Liver (tissue), 9 donors: ENCODE results near the gene HAND2. TPM values are rescaled to one million over a fixed set of nuclear protein-coding genes. Genes with fewer than 3 reads are reported as not detected.

Experiments
- DNase-seq: peaks from one replicate; pipeline ENCODE4 v3.0.0-alpha.2; 2017; ENCODE audit warnings: low spot score
- H3K27ac ChIP-seq, 2 donors: one replicate each; pipeline ENCODE4 v1.7.0; 2013; ENCODE audit warnings: inconsistent platforms in 2 of 2, low read length in 2 of 2, control low read depth in 1 of 2, low read depth in 1 of 2, mild to moderate bottlenecking in 1 of 2
- H3K27me3 ChIP-seq, 4 donors: one replicate each; pipeline versions ENCODE4 v1.6.1 to v1.7.0; 2013; ENCODE audit warnings: low read length in 3 of 4, inconsistent platforms in 1 of 4, mild to moderate bottlenecking in 1 of 4, moderate library complexity in 1 of 4; ENCODE audit not compliant: control insufficient read depth in 4 of 4, insufficient read depth in 4 of 4
- H3K36me3 ChIP-seq, 4 donors: one replicate each; pipeline versions ENCODE4 v1.6.1 to v1.7.0; 2013; ENCODE audit warnings: low read length in 3 of 4, mild to moderate bottlenecking in 3 of 4, low read depth in 1 of 4, moderate library complexity in 1 of 4; ENCODE audit not compliant: control insufficient read depth in 4 of 4, insufficient read depth in 3 of 4
- H3K4me1 ChIP-seq, 4 donors: one replicate each; pipeline versions ENCODE4 v1.6.1 to v1.7.0; 2013; ENCODE audit warnings: low read length in 3 of 4, mild to moderate bottlenecking in 3 of 4, moderate library complexity in 1 of 4; ENCODE audit not compliant: control insufficient read depth in 4 of 4, insufficient read depth in 4 of 4
- H3K4me3 ChIP-seq, 3 donors: one replicate each; pipeline versions ENCODE4 v1.6.1 to v1.7.0; 2013; ENCODE audit warnings: low read length in 3 of 3, control low read depth in 1 of 3, low read depth in 1 of 3, mild to moderate bottlenecking in 1 of 3
- H3K9ac ChIP-seq, 2 donors: one replicate each; pipeline ENCODE4 v1.7.0; 2013; ENCODE audit warnings: low read length in 2 of 2, mild to moderate bottlenecking in 2 of 2, moderate library complexity in 2 of 2, control low read depth in 1 of 2, low read depth in 1 of 2
- H3K9me3 ChIP-seq, 4 donors: one replicate each; pipeline versions ENCODE4 v1.6.1 to v1.7.0; 2013; ENCODE audit warnings: low read length in 3 of 4; ENCODE audit not compliant: control insufficient read depth in 4 of 4
- CTCF ChIP-seq: fragments of 150-350 bp; IDR thresholded peaks from 2 replicates; pipeline ENCODE4 v1.5.1; 2017; ENCODE audit warnings: improper control_type of control experiment, low read depth, low read length; ENCODE audit not compliant: missing input control
- EGR1 ChIP-seq, 2 donors: IDR thresholded peaks; 2 replicates each; pipeline ENCODE4 v1.6.1; 2016 to 2018; ENCODE audit warnings: antibody characterized with exemption in 2 of 2, low read depth in 2 of 2
- FOXA1 ChIP-seq: IDR thresholded peaks from 2 replicates; pipeline ENCODE4 v1.6.1; 2016; ENCODE audit warnings: antibody characterized with exemption
- FOXA2 ChIP-seq: IDR thresholded peaks from 2 replicates; pipeline ENCODE4 v1.6.1; 2016; ENCODE audit warnings: antibody characterized with exemption
- GABPA ChIP-seq, 2 donors: IDR thresholded peaks in 1 of 2; conservative IDR thresholded peaks in 1 of 2; 2 replicates each; pipeline ENCODE4 v1.6.1; 2016; ENCODE audit warnings: antibody characterized with exemption in 2 of 2, mild to moderate bottlenecking in 1 of 2, moderate library complexity in 1 of 2
- HNF4A ChIP-seq, 2 donors: conservative IDR thresholded peaks; 2 replicates each; pipeline ENCODE4 v1.6.1; 2016; ENCODE audit warnings: antibody characterized with exemption in 2 of 2, mild to moderate bottlenecking in 2 of 2
- HNF4G ChIP-seq: IDR thresholded peaks from 2 replicates; pipeline ENCODE4 v1.6.1; 2016; ENCODE audit warnings: antibody characterized with exemption
- JUND ChIP-seq, 2 donors: IDR thresholded peaks; 2 replicates each; pipeline ENCODE4 v1.6.1; 2016; ENCODE audit warnings: antibody characterized with exemption in 2 of 2
- NR2F2 ChIP-seq: IDR thresholded peaks from 2 replicates; pipeline ENCODE4 v1.6.1; 2016; ENCODE audit warnings: antibody characterized with exemption
- RXRA ChIP-seq, 2 donors: IDR thresholded peaks; 2 replicates each; pipeline ENCODE4 v1.6.1; 2017 to 2018; ENCODE audit warnings: antibody characterized with exemption in 2 of 2, mild to moderate bottlenecking in 1 of 2
- YY1 ChIP-seq: IDR thresholded peaks from 2 replicates; pipeline ENCODE4 v1.6.1; 2016; ENCODE audit warnings: antibody characterized with exemption, mild to moderate bottlenecking
- ZBTB33 ChIP-seq: IDR thresholded peaks from 2 replicates; pipeline ENCODE4 v1.6.1; 2016; ENCODE audit warnings: antibody characterized with exemption
- WGBS: extraction: QIAGEN DNeasy Blood & Tissue Kit; methylation state at CpG from one replicate; pipeline ENCODE4 v1.1.7; 2013; 5-methylcytosine and 5-hydroxymethylcytosine counted together
- polyA plus RNA-seq, 2 donors: library from polyadenylated mRNA; stranded (reverse) in 1 of 2; unstranded in 1 of 2; fragments of 200-250 nt in 1 of 2; fragments of >200 nt in 1 of 2; fragmentation: Nextera tagmentation in 1 of 2; extraction: Ambion mirVana in 1 of 2; gene quantifications; one replicate each; pipeline versions ENCODE4 v1.2.1 to v1.2.3, GENCODE V29; 2013 to 2015
- total RNA-seq, 2 donors: library from RNA; depleted of rRNA; stranded (reverse); fragments of >200 nt; gene quantifications; one replicate each; pipeline ENCODE4 v1.2.3, GENCODE V29; 2014
- TF ChIP-seq, protein P1 (sequence below): IDR thresholded peaks from 2 replicates; pipeline ENCODE4 v1.6.1; 2016; ENCODE audit warnings: antibody characterized with exemption
- TF ChIP-seq, protein P2 (sequence below): IDR thresholded peaks from 2 replicates; pipeline ENCODE4 v1.6.1; 2016; ENCODE audit warnings: antibody characterized with exemption, mild to moderate bottlenecking
- TF ChIP-seq, protein P3 (sequence below): IDR thresholded peaks from 2 replicates; pipeline ENCODE4 v1.6.1; 2016; ENCODE audit warnings: antibody characterized with exemption
- donor health status: healthy.
- donor health status: healthy.
- donor health status: healthy.
- donor health status: healthy.
- donor health status: healthy.

The HAND2 gene
- total and polyA plus RNA-seq, 4 donors, result 2.1 to 4.7 (median 3.7) TPM

GRCh38 chr4:173482330-173482931, 47.6 kb downstream of the HAND2 start (continued):
- TF ChIP-seq, protein P1, sequence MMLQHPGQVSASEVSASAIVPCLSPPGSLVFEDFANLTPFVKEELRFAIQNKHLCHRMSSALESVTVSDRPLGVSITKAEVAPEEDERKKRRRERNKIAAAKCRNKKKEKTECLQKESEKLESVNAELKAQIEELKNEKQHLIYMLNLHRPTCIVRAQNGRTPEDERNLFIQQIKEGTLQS, result no peak
- TF ChIP-seq YY1, result no peak
- TF ChIP-seq JUND (IDR thresholded peaks at IDR 0.05), result no peak
- TF ChIP-seq GABPA (IDR thresholded peaks at IDR 0.05 in 1 of 2, conservative IDR thresholded peaks at IDR 0.05 in 1 of 2), result no peak
- no peak for TF ChIP-seq HNF4A (conservative IDR thresholded peaks at IDR 0.05)
- TF ChIP-seq FOXA2, result no peak
- no peak for TF ChIP-seq RXRA (IDR thresholded peaks at IDR 0.05)
- TF ChIP-seq NR2F2, result no peak
- TF ChIP-seq, protein P2, sequence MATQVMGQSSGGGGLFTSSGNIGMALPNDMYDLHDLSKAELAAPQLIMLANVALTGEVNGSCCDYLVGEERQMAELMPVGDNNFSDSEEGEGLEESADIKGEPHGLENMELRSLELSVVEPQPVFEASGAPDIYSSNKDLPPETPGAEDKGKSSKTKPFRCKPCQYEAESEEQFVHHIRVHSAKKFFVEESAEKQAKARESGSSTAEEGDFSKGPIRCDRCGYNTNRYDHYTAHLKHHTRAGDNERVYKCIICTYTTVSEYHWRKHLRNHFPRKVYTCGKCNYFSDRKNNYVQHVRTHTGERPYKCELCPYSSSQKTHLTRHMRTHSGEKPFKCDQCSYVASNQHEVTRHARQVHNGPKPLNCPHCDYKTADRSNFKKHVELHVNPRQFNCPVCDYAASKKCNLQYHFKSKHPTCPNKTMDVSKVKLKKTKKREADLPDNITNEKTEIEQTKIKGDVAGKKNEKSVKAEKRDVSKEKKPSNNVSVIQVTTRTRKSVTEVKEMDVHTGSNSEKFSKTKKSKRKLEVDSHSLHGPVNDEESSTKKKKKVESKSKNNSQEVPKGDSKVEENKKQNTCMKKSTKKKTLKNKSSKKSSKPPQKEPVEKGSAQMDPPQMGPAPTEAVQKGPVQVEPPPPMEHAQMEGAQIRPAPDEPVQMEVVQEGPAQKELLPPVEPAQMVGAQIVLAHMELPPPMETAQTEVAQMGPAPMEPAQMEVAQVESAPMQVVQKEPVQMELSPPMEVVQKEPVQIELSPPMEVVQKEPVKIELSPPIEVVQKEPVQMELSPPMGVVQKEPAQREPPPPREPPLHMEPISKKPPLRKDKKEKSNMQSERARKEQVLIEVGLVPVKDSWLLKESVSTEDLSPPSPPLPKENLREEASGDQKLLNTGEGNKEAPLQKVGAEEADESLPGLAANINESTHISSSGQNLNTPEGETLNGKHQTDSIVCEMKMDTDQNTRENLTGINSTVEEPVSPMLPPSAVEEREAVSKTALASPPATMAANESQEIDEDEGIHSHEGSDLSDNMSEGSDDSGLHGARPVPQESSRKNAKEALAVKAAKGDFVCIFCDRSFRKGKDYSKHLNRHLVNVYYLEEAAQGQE, result no peak
- no peak for TF ChIP-seq HNF4G

DNA sequence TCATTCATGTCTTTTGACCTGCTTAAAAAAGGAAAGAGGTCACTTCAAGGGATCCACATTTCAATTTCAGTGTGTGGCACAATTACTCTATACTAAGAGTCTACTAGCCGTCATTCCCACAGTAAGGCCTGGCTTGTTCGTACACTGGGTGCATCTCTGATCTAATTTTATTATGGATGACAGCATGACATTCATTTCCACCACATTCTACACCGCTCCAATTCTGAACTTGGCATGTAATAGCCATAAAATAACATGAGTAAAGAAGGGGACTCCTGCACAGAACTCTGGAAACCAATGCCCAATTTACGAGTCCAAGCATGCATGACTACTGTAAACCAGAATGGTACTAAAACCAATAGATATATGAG, 51.1 kb downstream of the HAND2 start:
- no peak overlapping the region for H3K4me3 ChIP-seq
- no peak for TF ChIP-seq RXRA (IDR thresholded peaks at IDR 0.05)
- TF ChIP-seq FOXA2, result no peak
- no peak for TF ChIP-seq JUND (IDR thresholded peaks at IDR 0.05)
- no peak for TF ChIP-seq ZBTB33
- no peak for TF ChIP-seq GABPA (IDR thresholded peaks at IDR 0.05 in 1 of 2, conservative IDR thresholded peaks at IDR 0.05 in 1 of 2)
- no peak for TF ChIP-seq CTCF
- no peak for TF ChIP-seq HNF4G
- TF ChIP-seq, protein P1, result no peak
- TF ChIP-seq NR2F2, result no peak
- no peak for TF ChIP-seq EGR1 (IDR thresholded peaks at IDR 0.05; ENCODE audit: low read depth in 2 of 2)
- TF ChIP-seq, protein P3, sequence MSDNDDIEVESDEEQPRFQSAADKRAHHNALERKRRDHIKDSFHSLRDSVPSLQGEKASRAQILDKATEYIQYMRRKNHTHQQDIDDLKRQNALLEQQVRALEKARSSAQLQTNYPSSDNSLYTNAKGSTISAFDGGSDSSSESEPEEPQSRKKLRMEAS, result no peak
- no peak for TF ChIP-seq HNF4A (conservative IDR thresholded peaks at IDR 0.05)
- no peak for TF ChIP-seq FOXA1
- H3K36me3 ChIP-seq, result no peaks in the 10 kb centered on the region
- no peak overlapping the region for H3K27ac ChIP-seq
- no peak overlapping the region for H3K9ac ChIP-seq
- H3K9me3 ChIP-seq, result no peaks in the 10 kb centered on the region
- no peaks in the 10 kb centered on the region for H3K27me3 ChIP-seq
- no peak for DNase-seq
- no peaks in the 10 kb centered on the region for H3K4me1 ChIP-seq
- WGBS, result 88% methylated on average over 4 of the region's 4 CpGs
